CMK (cell line): ENCODE data around the gene SIGLEC10.
"Not testable (repeated sequence)": the region's sequence is repeated elsewhere in the genome, so short reads cannot be mapped to it uniquely, and the experiment has no call there.

Experiments
- DNase-seq: peaks from one replicate; pipeline ENCODE4 v3.0.0-alpha.2; 2010; ENCODE audit warnings: low read depth

The SIGLEC10 gene

DNA sequence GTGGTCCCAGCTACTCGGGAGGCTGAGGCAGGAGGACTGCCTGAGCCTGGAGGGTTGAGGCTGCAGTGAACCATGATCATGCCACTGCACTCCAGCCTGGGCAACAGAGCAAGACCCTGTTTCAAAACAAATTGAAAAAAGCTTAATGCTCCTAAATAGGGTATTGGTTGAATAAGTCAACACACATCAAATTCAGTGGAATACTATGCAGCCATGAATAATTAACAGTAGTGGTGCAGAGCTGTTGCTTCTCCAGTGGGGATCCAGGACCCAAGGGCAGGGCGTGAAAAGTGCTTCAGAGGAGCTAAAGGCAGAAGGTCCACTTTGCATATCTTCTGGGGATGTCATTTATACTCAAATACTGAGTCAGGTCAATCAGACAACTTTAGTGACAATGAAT, 22.6 kb upstream of the SIGLEC10 start:
- DNase-seq = no peak

DNA sequence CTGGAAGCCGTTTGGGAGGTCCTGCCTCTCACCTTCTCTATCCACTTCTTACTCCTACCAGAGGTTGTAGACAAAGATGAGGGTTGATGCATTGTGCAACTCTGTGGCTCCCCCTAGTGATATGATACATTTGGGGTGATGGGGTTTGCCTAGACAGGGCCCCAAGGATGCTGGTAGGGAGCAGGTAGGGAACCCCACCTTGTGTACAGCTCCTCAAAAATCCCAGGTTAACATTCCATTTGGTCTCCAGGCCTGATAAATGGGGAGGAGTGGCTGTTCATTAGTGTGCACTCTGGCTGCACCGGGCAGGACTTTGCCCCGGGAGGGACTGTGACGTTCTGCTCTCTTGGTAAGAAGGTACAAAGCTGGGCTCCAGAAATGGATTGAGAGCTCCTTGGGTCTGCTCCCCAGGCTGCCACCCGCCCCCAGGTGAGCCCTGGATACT, 21.6 kb upstream of the SIGLEC10 start:
- no peak for DNase-seq

DNA sequence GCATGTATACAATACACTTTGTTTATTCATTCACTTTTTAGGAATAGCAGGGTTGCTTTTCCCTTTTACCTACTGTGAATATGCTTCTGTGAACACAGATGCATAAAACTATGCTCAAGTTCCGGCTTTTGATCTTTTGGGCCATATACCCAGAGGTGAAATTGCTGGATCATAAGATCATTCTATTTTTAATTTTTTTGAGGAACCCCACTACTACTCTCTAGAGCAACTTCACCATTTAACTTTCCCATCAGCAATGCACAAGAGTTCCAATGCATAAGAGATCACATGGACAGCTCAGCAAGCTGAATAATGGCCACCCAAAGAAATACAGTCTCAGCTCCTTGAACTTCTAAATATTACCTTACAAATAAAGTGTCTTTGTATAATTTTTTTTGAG, 17.0 kb upstream of the SIGLEC10 start:
- DNase-seq = no peak

DNA sequence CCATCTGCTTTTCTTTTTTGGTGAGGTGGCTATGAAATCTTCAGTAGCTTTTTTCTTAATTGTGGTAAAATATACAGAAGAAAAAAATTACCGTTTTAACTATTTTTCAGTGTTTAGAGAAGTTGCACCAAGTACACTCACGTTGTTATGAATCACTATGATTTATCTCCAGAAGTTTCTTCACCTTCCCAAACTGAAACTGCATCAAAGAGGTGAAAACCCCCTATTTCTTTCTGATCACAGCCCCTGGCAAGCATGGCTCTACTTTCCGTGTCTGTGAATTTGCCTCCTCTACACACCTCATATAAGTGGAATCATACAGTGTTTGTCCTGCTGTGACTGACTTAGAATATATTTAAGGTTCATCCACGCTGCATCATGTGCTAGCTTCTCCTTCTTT, 15.6 kb upstream of the SIGLEC10 start:
- no peak for DNase-seq

DNA sequence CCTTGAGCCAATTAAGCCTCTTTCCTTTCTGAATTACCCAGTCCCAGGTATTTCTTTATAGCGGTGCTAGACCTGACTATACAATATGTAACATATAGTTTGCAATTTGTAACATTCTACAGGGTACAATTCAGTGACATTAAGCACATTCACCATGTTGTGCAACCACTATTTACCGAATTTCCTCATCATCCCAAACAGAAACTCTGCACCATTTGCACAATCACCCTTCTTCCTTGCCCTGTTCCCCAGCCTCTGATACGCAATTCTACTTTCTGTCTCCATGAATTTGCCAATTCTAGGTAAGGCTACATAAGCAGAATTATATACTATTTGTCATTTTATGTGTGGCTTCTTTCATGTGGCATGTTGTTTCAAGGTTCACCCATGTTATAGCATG, 13.7 kb upstream of the SIGLEC10 start:
- DNase-seq = no peak

DNA sequence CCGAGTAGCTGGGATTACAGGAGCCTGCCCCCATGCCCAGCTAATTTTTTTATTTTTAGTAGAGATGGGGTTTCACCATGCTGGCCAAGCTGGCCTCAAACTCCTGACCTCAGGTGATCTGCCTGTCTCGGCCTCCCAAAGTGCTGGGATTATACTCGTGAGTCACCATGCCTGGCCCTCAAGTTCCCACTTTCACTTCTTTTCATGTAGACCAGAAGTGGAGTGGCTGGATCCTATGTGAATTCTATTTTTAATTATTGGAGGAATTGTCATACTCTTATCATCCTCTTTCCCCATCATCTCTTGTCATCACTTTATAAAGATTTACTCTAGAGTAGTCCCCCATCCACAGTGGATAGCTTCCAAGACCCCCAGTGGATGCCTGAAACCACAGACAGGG, 12.8 kb upstream of the SIGLEC10 start:
- no peak for DNase-seq

DNA sequence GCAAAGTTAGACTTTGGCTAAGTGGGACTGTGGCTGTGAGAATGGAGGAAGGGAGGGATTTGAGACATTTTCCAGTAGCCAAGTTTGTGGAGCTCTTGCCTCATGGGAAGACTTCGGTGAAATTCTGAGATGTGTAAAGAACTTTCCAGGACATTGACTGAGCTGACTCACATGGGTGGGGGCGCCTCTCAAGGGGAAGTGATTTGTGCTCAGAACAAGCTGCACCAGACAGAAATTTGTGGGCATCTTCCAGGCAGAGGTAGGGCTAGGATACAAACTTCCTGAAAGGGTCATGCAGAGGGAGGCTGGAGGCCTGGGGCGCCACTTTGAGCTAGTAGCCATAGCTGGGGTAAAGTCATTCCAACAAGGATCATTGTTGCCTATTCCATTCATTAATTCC, 9.8 kb upstream of the SIGLEC10 start:
- DNase-seq = no peak

DNA sequence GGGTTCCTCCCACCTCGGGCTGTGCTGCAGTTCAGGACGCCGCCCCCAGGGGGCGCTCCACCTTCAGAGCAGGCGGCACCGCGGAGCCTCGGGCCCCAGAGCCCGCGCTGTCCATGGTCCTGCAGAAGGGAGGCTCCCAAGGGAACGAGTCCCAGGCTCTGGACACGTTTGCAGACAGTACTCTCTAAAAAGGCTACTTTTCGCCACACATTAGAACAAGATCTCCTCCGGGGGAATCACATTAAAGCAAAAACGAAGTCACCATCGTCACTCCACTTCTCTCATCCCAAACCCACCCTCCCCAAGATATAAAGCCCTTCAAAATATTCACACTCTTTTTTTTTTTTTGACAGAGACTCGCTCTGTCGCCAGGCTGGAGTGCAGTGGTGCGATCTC, 4.6 kb upstream of the SIGLEC10 start:
- DNase-seq = peak; percentile 79

DNA sequence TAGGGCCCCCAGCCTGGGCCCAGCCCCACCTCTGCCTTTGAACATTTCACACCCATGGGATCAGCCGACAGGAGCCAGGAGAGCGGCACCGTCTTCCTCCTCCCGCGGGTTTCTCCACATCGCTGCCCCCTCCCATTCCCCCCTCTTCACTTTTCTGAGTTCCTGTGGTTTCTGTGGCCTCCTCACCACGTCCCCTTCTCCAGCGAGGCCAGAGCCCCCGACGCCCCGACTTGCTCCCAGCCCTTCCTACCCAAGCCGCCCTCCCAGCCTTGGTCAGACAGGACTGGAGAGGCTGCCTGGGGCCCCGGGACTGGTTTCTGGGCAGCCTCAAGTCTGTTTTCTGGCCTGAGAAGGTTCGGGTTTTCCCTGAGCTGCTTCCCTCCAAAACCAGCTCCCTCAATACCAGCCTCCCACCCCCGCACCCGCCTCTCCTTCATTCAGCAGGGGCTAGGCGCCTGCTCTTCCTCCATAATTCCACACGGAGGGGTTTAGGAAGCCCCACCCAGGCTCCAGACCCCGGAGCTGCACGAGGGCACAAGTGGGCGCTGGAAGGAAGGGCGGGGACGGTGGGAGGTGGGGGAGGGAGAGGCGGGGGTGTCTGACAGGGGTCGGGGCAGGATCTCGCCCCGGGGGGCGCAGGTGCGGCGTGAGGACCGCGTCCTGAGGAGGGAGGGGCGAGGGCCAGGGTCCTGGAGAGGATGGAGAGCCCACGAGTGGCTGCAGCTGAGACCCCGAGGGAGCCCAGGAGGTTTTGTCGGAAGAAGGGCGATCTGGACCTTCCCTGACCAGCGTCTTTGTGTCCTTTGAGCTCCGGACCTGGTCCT, 4.0 kb upstream of the SIGLEC10 start:
- DNase-seq = no peak

DNA sequence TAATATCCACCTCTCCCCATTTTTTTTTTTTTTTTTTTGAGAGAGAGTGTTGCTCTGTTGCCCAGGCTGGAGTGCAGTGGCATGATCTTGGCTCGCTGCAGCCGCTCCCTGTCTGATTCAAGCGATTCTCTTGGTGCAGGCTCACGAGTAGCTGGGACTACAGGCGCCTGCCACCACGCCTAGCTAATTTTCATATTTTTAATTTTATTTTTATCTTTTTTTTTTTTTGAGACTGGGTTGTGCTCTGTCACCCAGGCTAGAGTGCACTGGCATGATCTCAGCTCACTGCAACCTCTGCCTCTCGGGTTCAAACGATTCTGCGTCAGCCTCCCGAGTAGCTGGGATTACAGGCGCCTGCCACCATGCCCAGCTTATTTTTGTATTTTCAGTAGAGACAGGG, 3.1 kb upstream of the SIGLEC10 start:
- DNase-seq = not testable (repeated sequence)

DNA sequence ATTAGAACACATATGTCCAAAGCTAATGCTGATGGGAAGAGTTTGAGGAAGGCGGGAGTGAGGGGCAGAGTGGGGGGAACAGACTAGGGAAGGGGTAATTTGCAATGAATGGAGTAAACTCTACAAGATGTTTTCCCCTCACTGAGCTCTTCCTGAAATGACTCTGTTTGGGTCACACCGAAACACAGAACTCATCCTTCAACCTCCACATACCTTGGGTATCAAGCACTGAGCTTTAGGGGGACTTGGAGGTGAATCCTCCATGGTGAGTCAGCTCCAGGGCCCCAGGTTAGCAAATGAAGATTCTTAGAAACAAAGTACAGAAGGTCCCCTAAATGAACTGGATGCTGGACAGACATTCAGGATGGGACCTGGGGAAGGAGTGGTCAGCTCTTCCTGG, 1.3 kb upstream of the SIGLEC10 start:
- DNase-seq = no peak

DNA sequence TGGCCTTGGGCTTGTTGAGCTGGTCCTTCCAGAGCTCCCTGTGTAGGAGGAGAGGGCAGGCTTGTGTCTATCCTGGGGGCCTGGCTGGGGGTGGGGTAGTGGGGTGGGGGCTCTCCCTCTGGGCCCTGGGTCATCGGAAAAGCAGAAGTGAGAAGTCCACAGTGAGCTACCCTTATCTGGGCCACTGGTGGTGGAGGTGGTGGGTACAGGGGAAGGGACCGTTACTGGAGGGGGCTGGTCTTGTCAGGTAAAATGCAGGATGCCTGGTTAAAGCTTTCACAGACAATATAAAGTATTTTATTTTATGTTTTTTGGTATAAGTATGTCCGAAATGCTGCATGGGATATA, 342 bp upstream of the SIGLEC10 start:
- DNase-seq = no peak

DNA sequence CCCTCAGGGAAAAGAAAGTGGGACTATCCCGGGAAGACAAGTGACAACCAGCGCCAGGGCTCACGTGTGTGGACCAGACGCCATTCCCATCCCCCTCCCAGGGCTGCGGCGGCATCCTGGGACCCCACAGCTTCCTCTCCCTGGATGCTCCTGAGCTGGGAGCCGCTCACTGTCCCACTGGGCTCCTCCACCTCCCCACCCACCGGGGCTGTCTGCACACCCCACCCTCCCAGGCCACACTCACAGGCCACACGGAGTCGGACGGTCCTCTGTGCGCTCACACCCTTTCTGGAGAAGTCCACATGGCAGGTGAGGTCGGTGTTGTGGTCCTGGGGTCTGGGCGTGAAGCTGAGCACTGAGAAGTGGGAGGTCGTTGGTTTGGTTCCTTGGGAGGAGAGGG, 1.0 kb downstream of the SIGLEC10 start:
- DNase-seq = not testable (repeated sequence)

DNA sequence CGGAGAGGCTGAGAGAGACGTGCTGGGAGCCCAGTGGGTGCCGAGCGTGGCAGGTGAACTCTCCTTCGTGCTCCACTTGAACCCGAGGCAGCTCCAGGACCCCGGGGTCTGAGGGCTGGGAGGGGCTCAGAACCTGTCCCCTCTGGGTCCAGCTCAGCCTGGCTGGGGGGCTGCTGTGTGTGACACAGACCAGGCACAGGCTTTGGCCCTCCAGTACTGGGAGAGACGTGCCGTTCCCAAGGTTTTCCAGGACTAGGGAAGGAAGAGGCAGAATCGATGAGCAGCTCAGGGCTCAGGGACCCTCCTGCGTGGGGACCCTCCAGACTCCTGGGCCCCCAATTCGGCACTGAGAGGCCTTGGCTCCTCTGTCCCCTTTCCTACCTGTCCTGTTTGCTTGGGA, 2.3 kb downstream of the SIGLEC10 start:
- no peak for DNase-seq

DNA sequence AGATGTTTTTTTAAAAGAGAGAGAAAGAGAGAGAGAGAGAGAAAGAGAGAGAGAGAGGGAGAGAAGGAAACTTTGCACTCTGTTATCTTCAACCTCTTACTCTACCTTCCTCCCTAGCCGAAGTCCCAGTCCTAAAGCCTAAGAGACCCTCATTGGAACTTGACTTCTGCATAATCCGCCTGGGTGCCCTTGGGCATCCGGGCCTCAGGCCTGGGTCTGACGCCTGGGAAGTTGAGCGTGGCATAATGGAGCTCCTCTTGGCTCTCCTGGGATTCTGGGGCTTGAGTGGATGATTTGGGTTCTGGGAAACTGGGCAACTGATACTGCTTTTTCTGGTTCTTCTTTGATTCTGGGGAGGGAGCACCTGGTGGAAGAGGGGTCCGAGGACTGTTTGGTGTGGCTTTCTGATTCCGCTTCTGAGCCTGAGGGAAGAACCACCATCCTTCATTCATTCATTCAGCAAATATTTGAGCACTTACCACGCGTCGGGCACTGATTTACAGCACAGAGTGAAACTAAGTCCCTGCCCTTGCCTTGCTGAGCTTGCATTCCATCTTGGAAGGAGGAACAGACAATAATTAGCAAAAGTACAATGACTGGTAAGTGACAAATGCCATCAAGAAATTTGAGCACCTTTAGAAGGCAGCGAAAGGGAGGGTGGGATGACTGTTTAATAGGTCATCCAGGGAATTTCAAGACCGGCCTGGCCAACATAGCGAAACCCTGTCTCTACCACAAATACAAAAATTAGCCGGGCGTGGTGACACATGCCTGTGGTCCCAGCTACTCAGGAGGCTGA, 6.3 kb downstream of the SIGLEC10 start:
- no peak for DNase-seq

DNA sequence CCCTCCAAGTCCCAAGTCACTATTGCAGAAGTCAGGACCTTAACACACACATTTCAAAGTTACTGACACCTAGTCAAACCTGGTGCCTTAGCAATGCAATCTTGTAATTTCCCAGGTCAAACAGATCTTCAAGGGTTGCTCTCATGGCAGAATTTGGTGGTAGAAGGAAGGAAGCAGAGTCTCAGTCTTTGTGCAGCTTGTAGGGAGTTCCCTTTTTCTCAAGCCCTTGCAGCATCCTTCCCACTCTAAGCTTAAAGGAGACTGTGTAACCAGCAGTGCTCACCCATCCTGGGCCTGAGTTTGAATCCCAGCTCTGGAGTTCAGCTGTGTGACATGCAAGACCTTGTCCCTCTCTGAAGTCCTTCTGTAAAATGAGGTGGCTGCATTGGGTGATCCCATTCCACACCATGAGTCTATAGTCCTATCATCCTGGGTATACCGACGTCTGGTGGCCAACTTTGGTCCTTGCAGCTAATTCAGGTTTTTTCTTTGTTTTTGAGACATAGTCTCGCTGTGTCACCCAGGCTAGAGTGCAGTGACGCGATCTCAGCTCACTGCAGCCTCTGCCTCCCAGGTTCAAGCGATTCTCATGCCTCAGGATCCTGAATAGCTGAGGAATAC, 9.8 kb downstream of the SIGLEC10 start:
- DNase-seq = no peak

DNA sequence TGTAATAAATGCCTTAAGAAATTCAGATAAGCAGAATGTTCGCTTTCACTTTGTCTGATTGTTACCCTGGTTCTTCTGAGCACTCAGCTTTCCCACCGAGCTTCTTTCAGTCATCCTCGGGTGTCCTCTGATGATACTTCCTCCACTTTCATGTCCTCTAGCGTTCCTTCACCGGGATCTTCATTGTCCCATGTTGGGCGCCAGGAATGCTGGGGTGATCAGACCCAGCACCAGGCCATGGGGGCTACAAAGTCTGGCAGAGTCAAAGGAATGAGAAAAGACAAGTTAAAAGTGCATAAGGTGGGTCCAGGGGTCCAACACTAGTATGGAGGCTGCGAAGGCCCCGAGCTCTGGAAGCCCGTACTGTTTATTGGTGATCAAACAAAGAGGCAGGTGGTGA, 15.3 kb downstream of the SIGLEC10 start:
- no peak for DNase-seq

DNA sequence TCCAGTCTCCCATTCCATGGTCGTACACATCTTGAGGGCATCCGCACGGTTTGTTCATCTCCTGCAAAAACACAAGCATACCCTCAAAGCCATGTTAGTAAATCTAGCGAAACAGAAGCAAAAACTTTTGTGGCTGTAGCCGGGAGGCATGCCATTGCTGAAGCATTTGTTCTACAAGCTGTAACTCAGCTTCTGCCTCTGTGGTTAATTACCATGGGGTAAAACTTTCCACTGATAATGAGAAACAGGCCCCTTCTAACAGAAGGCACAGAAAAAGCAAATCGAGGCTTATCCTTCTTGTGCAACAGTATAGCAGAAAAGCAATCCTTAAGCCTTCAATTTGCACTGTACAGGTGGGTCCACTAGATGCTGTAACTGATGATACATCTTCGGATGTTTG, 17.5 kb downstream of the SIGLEC10 start:
- DNase-seq = not testable (repeated sequence)

DNA sequence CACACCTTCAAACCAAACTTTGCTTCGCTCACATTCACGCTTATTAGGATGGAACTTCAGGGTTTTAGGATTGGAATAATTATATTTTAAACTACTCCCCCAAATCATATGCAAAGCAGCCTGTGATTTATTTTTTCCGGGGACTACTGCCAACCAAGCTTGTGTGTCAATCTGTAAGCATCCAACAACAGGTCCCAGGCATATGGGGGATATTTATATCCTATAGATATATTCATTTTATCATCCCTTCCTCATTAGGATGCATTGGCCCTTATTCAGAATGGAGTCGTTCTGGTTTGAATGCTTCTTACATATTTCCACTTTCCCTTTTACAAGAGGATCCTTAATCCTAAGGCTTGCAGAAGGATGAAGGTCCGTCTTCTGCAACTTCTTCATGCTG, 18.2 kb downstream of the SIGLEC10 start:
- DNase-seq = no peak

DNA sequence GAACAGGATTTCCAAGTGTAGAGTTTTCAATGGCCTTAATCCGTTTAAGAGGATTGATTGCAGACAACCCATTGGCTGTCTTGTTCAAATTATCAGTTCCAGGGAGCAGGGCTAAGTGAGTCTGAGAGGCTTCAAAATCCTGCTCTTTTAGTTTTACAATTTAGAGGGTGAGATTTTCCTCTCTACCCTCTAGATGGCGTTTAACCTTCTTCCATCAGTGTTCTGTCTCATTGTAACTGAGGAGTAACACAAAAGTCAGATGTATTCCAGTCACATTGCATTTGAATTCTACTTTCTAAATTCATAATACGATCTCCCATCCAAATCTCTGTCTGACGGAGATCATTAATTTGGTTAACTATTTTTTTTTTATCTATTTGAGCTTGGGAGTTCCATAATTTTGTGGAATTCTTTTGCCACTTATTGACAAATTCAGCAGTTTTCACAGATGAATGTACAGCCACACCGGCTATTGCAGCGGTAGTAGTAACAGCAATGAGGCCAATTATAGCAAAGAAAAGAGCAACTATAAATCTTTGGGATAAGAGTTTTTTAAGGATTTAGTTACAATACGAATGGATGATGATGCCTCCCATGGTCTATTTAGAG, 19.2 kb downstream of the SIGLEC10 start:
- no peak for DNase-seq

DNA sequence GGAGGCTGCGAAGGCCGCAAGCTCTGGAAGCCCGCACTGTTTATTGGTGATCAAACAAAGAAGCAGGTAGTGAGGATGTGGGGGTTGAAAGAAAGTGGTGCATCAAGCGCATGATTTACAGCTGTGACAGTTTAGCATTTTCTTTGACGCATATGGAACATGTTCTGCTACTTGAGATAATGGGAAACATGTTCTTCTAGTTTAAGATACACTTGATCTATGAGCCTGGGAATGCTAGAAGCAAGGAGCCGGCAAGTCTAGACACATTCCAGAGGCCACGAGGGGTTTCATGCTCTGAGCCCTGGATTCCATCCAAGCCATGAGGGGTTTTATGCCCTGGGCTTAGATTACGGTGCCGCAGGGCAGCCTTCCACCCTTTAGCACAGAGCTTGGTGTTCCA, 20.0 kb downstream of the SIGLEC10 start:
- DNase-seq = not testable (repeated sequence)

DNA sequence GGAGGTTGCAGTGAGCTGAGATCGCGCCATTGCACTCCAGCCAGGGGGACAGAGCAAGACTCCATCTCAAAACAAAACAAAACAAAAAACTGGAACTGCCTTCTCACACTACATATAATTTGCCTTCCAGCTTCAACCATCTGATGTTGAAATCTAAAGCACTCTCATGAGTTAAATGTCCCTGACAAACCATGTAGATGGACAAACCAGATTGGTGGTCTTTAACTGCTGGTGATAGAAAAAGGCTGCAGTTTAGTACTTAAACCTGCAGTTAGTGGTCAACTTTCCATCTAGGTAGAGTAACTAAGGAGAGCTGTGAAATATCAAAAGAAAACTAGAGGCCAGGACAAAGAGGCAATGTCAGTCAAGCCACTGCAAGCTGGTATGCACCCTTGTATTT, 21.3 kb downstream of the SIGLEC10 start:
- no peak for DNase-seq
